Sigmoid colon (tissue), 7 donors: Measurements from ENCODE around the gene GOLGA6C. TPM values are rescaled to one million over a fixed set of nuclear protein-coding genes. Genes with fewer than 3 reads are reported as not detected.
"Not testable (repeated sequence)": the region's sequence is repeated elsewhere in the genome, so short reads cannot be mapped to it uniquely, and the experiment has no call there.

Source experiments
- DNase-seq: peaks from one replicate; pipeline ENCODE4 v3.0.0-alpha.2; 2019
- H3K27ac ChIP-seq, 4 donors: fragments of 200-600 bp; sonication (generic); one replicate each; pipeline ENCODE4 v1.5.1; 2016 to 2019; ENCODE audit warnings: mild to moderate bottlenecking in 1 of 4
- H3K27me3 ChIP-seq, 3 donors: fragments of 200-600 bp; sonication (generic); one replicate each; pipeline ENCODE4 v1.5.1; 2019; ENCODE audit warnings: mild to moderate bottlenecking in 1 of 3
- H3K36me3 ChIP-seq, 4 donors: fragments of 200-600 bp; sonication (generic); one replicate each; pipeline ENCODE4 v1.5.1; 2016 to 2019
- H3K4me1 ChIP-seq, 4 donors: fragments of 200-600 bp; sonication (generic); one replicate each; pipeline ENCODE4 v1.5.1; 2017 to 2019
- H3K4me3 ChIP-seq, 4 donors: fragments of 200-600 bp; sonication (generic); one replicate each; pipeline ENCODE4 v1.5.1; 2017 to 2019; ENCODE audit warnings: mild to moderate bottlenecking in 2 of 4, moderate library complexity in 1 of 4
- H3K9me3 ChIP-seq, 4 donors: fragments of 200-600 bp in 3 of 4; sonication (generic) in 3 of 4; one replicate each; pipeline versions ENCODE4 v1.5.1 to v1.6.1; 2013 to 2019
- CTCF ChIP-seq, 4 experiments: fragments of 450-650 bp in 3 of 4; fragments of 200-600 bp in 1 of 4; IDR thresholded peaks; one replicate each; pipeline ENCODE4 v1.5.1; 2016 to 2019; ENCODE audit warnings: antibody characterized with exemption in 4 of 4, mild to moderate bottlenecking in 3 of 4, moderate library complexity in 2 of 4
- EP300 ChIP-seq, 4 donors: sonication (generic); formaldehyde crosslinking; IDR thresholded peaks; one replicate each; pipeline ENCODE4 v1.6.1; 2017; ENCODE audit warnings: antibody characterized with exemption in 4 of 4
- POLR2A ChIP-seq, 2 donors: fragments of 450-650 bp; IDR thresholded peaks; one replicate each; pipeline ENCODE4 v1.6.1; 2016; ENCODE audit warnings: antibody characterized with exemption in 2 of 2, mild to moderate bottlenecking in 2 of 2, moderate library complexity in 2 of 2
- POLR2AphosphoS5 ChIP-seq, 4 donors: sonication (generic); formaldehyde crosslinking; IDR thresholded peaks; one replicate each; pipeline ENCODE4 v1.6.1; 2017; ENCODE audit warnings: antibody characterized with exemption in 4 of 4
- WGBS, 2 donors: extraction: QIAGEN DNeasy Blood & Tissue Kit; methylation state at CpG; one replicate each; pipeline ENCODE4 v1.1.7; 2013; 5-methylcytosine and 5-hydroxymethylcytosine counted together
- intact Hi-C: fragments of 100-400 bp; cut with DNase I; formaldehyde crosslinking; loops from one replicate; pipeline ENCODE4 v1.15.1; 2023
- polyA plus RNA-seq, 3 donors: library from polyadenylated mRNA; stranded (reverse); fragments of 200-250 nt; gene quantifications; one replicate each; pipeline ENCODE4 v1.2.3, GENCODE V29; 2013
- total RNA-seq, 4 donors: library from RNA; depleted of rRNA; stranded (reverse); fragments of >200 nt; gene quantifications; one replicate each; pipeline ENCODE4 v1.1.0, GENCODE V29; 2016
- donor health status: healthy with polysubstance abuse.
- donor health status: Bipolar disorder and iron deficiency.
- donor health status: healthy.

The GOLGA6C gene
- total and polyA plus RNA-seq, 7 donors, result 0.33 TPM; not detected in 6

DNA sequence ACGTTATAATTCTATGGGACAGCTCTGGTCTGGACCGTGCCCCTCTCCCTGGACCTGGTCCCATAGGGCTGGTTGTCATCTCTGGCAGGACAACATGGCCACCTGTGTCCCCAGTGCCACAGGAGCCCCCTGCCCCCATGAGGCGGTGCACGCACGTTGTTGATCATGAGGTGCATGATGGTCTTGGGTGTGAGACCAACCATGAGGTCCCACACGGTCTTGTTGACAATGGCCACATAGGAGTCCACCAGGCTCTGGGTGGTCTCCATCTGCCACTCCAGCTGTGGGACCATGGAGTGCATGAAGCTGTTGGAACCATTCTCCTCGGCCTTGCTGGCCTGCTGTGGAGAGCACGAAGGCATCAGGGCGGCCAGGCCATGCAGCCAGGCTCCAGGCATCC lies 44.2 kb downstream of the GOLGA6C start:
- no peaks in the 10 kb centered on the region for H3K36me3 ChIP-seq
- no peak overlapping the region for H3K4me3 ChIP-seq
- WGBS, 2 donors, result 90 to 91% methylated on average over 9 of the region's 9 CpGs
- H3K4me1 ChIP-seq, result no peaks in the 10 kb centered on the region
- H3K27me3 ChIP-seq, result peaks cover 0 to 15% (median 4%) of the 10 kb centered on the region in 3 donors
- H3K9me3 ChIP-seq, result no peaks in the 10 kb centered on the region
- DNase-seq, result peak; percentile 41
- no peak overlapping the region for H3K27ac ChIP-seq
- TF ChIP-seq CTCF (IDR thresholded peaks at IDR 0.05), result no peak
- intact Hi-C loops, result no loop called here

GRCh38 chr15:75302753-75303152 lies 44.6 kb downstream of the GOLGA6C start:
- 94 to 97% methylated on average over 4 of the region's 4 CpGs for WGBS, 2 donors
- H3K9me3 ChIP-seq, H3K27ac ChIP-seq, H3K4me1 ChIP-seq, H3K36me3 ChIP-seq, H3K4me3 ChIP-seq, intact Hi-C loops: not testable (repeated sequence)
- peaks cover 0 to 19% (median 7%) of the 10 kb centered on the region in 3 donors for H3K27me3 ChIP-seq
- peak; percentile 20 for DNase-seq

DNA sequence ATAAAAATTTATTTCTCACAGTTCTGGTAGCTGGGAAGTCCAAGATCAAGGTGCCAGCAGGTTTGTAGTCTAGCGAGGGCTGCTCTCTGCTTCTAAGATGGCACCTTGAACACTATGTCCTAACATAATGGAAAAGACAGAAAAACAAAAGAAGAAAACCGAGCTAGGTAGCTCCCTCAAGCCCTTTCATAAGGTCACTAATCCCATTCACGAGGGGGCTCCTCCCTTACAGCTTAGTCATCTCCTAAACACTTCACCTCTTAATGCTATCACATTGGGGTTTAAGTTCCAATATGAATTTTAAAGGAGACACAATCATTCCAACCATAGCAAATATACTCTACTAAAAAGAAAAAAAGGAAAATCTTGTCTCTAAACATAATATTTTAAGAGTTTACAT lies 48.1 kb downstream of the GOLGA6C start:
- Histone ChIP-seq H3K27ac (no peak overlapping the region), H3K36me3 (no peaks in the 10 kb centered on the region), H3K4me3 (no peak overlapping the region), H3K4me1 (no peaks in the 10 kb centered on the region), H3K27me3 (peaks cover 0 to 29% (median 12%) of the 10 kb centered on the region in 3 donors), H3K9me3 (no peaks in the 10 kb centered on the region)
- WGBS, 2 donors, result 64 to 69% methylated on average over 3 of the region's 3 CpGs
- no peak for DNase-seq
- TF ChIP-seq POLR2AphosphoS5 (IDR thresholded peaks at IDR 0.05) (no peak), CTCF (IDR thresholded peaks at IDR 0.05) (no peak), POLR2A (IDR thresholded peaks at IDR 0.05) (no peak), EP300 (IDR thresholded peaks at IDR 0.05) (no peak)
- intact Hi-C loops, result no loop called here

GRCh38 chr15:75307778-75308390 lies 49.8 kb downstream of the GOLGA6C start:
- Histone ChIP-seq H3K4me1 (no peaks in the 10 kb centered on the region), H3K27me3 (peaks cover 0 to 29% (median 12%) of the 10 kb centered on the region in 3 donors), H3K36me3 (no peaks in the 10 kb centered on the region), H3K27ac (no peak overlapping the region), H3K9me3 (no peaks in the 10 kb centered on the region), H3K4me3 (no peak overlapping the region)
- intact Hi-C loops, result no loop called here
- peak; percentile 64 for DNase-seq
- 17 to 32% methylated on average over 15 of the region's 15 CpGs for WGBS, 2 donors
- TF ChIP-seq CTCF (IDR thresholded peaks at IDR 0.05), result no peak
- TF ChIP-seq EP300 (IDR thresholded peaks at IDR 0.05), result no peak
- no peak for TF ChIP-seq POLR2AphosphoS5 (IDR thresholded peaks at IDR 0.05)
- TF ChIP-seq POLR2A (IDR thresholded peaks at IDR 0.05), result no peak

DNA sequence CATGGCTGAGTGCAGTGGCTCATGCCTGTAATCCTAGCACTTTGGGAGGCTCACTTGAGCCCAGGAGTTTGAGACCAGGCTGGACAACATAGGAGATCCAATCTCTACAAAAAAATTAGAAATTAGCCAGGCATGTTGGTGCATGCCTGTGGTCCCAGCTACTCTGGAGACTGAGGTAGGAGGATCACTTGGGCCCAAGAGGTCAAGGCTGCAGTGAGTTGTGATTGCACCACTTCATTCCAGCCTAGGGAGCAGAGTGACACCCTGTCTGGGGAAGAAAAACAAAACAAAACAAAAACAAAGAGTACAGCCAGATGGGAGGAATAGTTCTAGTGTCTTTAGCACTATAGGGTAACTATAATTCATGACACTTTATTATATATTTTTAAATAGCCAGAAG lies 51.6 kb downstream of the GOLGA6C start:
- H3K4me3 ChIP-seq, result no peak overlapping the region
- no peaks in the 10 kb centered on the region for H3K4me1 ChIP-seq
- DNase-seq, result no peak
- TF ChIP-seq CTCF (IDR thresholded peaks at IDR 0.05), result no peak
- peaks cover 0 to 29% (median 9%) of the 10 kb centered on the region in 3 donors for H3K27me3 ChIP-seq
- no peaks in the 10 kb centered on the region for H3K36me3 ChIP-seq
- intact Hi-C loops, result no loop called here
- H3K9me3 ChIP-seq, result no peaks in the 10 kb centered on the region
- H3K27ac ChIP-seq, result no peak overlapping the region

DNA sequence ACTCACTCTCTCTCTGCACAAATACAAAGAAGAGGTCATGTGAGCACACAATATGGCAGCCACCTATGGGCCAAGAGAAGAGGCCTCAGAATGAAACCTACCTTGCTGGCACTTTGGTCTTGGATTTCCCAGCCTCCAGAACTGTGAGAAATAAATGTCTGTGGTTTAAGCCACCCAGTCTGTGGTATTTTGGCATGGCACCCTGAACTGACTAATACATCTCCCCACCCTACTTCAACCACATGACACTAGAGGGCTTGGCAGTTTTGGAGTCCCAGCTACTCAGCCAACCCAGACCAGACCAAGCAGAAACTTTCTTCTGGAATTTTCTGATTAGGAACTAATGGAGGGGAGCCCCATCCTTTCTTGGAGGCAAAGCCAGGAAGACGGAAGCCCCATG lies 54.4 kb downstream of the GOLGA6C start:
- intact Hi-C loops, result not testable (repeated sequence)

More for the DNA sequence above, 54.4 kb downstream of the GOLGA6C start:
- H3K27me3 ChIP-seq, result peaks cover 0 to 12% (median 8%) of the 10 kb centered on the region in 3 donors
- not testable (repeated sequence) for H3K4me3 ChIP-seq, H3K27ac ChIP-seq, H3K4me1 ChIP-seq, H3K9me3 ChIP-seq, H3K36me3 ChIP-seq, DNase-seq
- 94 to 100% methylated on average over 1 of the region's 1 CpG for WGBS, 2 donors
